ENCODE results near the gene SORCS2.

GRCh38 chr4:7417639-7418038 lies 225.3 kb downstream of the SORCS2 start:
- TF ChIP-seq CTCF (conservative IDR thresholded peaks at IDR 0.05; ENCODE audit: low read depth, low read length) (no peak), EZH2 (IDR thresholded peaks at IDR 0.05; ENCODE audit: borderline replicate concordance, low read depth, low read length, poor library complexity, severe bottlenecking) (no peak)

Measured in A673 (cell line).